BE2C (cell line): ENCODE data around the gene ARRB1.

Experiments used
- DNase-seq: peaks from one replicate; pipeline ENCODE4 v3.0.0-alpha.2; 2020
- H3K27me3 ChIP-seq: fragments of 250-450 bp; sonication (Bioruptor Pico); 2 replicates; pipeline ENCODE4 v1.5.1; 2020; ENCODE audit warnings: mild to moderate bottlenecking
- H3K36me3 ChIP-seq: fragments of 250-450 bp; sonication (Bioruptor Pico); 2 replicates; pipeline ENCODE4 v1.5.1; 2020; ENCODE audit warnings: mild to moderate bottlenecking
- H3K4me1 ChIP-seq: fragments of 250-450 bp; sonication (Bioruptor Pico); 2 replicates; pipeline ENCODE4 v1.5.1; 2020
- H3K4me3 ChIP-seq: 2 replicates; pipeline ENCODE4 v1.5.1; 2011; ENCODE audit warnings: low read depth, low read length
- H3K9me3 ChIP-seq: fragments of 250-450 bp; sonication (Bioruptor Pico); 2 replicates; pipeline ENCODE4 v1.5.1; 2020
- TF ChIP-seq, protein P1 (sequence below): IDR thresholded peaks from 2 replicates; pipeline ENCODE4 v1.5.1; 2012; ENCODE audit warnings: mild to moderate bottlenecking, low read depth, low read length

Gene ARRB1

DNA sequence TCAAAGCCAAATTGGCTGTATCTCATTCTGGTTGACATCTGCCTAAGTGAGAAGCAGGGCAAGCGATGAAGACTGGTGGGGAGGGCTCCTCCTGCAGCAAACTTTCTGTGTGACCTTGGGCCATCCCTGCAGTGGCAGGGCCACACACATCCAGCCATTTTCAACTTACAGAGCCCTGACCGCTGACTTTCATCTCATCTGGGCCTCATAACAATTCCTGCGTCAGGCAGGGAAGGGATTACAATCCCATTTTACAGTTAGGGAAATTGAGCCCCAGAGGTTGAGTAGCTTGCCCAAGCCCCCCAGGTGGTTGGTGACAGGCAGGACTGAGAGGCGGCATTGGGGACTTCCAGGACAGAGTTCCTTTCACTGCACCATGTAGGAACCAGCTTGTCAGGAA is 89.0 kb downstream of the ARRB1 start:
- Histone ChIP-seq H3K9me3 (no peaks in the 10 kb centered on the region), H3K4me1 (no peaks in the 10 kb centered on the region), H3K4me3 (no peak overlapping the region), H3K27me3 (no peaks in the 10 kb centered on the region), H3K36me3 (peaks cover 14% of the 10 kb centered on the region; the same call in 1 of the 2 replicates)
- TF ChIP-seq, protein P1, sequence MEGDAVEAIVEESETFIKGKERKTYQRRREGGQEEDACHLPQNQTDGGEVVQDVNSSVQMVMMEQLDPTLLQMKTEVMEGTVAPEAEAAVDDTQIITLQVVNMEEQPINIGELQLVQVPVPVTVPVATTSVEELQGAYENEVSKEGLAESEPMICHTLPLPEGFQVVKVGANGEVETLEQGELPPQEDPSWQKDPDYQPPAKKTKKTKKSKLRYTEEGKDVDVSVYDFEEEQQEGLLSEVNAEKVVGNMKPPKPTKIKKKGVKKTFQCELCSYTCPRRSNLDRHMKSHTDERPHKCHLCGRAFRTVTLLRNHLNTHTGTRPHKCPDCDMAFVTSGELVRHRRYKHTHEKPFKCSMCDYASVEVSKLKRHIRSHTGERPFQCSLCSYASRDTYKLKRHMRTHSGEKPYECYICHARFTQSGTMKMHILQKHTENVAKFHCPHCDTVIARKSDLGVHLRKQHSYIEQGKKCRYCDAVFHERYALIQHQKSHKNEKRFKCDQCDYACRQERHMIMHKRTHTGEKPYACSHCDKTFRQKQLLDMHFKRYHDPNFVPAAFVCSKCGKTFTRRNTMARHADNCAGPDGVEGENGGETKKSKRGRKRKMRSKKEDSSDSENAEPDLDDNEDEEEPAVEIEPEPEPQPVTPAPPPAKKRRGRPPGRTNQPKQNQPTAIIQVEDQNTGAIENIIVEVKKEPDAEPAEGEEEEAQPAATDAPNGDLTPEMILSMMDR: no peak
- peak; percentile 2 for DNase-seq

DNA sequence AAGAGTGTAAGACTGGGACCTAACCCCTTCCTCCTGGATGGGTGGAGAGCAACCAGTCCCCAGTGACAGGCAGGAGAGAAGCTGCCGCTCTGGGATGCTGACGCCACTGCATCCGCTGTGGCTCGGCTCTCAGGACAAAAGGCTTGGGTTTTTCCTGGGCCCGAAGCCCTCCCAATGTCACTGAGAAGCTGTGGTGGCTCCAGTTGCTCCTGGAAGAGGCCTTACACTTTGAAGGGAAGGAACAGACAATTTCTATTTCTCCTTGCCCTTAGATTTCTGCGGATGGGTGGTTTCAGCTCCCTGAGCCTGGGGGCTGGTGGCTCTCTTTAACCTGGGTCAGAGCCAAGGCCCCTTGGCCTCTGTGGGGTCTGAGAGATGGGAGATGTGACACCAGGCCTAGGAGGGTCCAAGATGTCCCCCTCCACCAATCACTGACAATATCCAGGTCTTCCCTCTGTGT is 89.5 kb downstream of the ARRB1 start:
- DNase-seq: peak; percentile 4
- H3K9me3 ChIP-seq: no peaks in the 10 kb centered on the region
- H3K4me3 ChIP-seq: no peak overlapping the region
- TF ChIP-seq, protein P1: no peak
- H3K27me3 ChIP-seq: no peaks in the 10 kb centered on the region
- H3K36me3 ChIP-seq: peaks cover 11% of the 10 kb centered on the region; the same call in 1 of the 2 replicates
- H3K4me1 ChIP-seq: no peaks in the 10 kb centered on the region

DNA sequence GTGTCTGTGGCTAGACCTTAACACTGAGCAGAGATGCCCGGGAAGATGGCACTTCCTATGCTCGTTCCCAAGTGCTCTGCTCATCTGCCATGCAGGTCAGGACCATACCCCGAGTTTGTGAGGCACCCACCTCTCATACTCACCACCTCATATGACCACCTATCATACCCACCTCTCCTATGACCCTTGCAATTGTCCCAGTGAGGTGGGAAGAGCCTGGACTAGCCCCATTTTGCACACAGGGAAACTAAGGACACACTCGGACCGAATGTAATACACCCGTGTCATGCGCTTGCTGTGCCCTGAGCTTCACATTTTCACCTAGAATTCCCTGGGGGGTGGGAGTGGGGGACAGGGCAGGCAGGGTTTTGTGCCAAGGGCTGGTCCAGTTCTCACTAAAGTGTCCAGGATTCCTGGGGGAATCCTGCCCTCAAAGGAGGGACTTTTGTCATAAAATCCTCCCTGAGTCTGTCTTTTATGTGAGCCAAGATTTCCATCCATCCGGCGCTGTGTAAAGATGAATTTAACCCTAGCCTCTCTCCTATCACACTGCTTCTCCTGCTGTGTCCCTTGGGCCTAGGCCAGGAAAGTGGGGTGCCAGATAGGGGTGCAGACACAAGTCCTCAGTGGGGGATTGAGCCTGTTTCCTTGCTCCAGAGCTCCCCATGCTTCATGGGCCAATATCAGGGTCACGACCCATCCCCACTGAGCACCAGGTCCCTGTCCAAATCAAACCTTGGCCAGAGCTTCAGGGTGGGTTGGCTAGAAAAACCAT is 90.9 kb downstream of the ARRB1 start:
- Histone ChIP-seq H3K9me3 (no peaks in the 10 kb centered on the region), H3K36me3 (0 out of 2 replicates have a peak, but pooled peaks cover under 1% of the 10 kb centered on the region), H3K4me1 (no peaks in the 10 kb centered on the region), H3K27me3 (no peaks in the 10 kb centered on the region), H3K4me3 (no peak overlapping the region)
- TF ChIP-seq, protein P1: no peak
- DNase-seq: peak; percentile 6

DNA sequence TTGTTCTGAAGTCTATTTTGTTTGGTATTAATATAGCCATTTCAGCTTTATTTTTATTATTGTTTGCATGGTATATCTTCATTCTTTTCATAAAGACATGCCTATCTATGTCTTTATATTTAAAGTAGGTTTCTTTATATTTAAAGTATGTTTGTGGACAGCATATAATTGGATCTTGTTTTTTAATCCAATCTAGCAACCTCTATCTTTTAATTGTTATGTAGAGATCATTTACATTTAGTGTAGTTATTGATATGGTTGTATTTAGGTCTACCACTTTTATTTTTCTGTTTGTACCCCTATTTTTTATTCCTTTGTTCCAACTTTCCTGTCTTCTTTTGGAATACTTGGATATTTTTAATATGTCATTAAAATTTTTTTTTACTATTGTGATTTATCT is 97.1 kb downstream of the ARRB1 start:
- no peak for DNase-seq
- TF ChIP-seq, protein P1: no peak

DNA sequence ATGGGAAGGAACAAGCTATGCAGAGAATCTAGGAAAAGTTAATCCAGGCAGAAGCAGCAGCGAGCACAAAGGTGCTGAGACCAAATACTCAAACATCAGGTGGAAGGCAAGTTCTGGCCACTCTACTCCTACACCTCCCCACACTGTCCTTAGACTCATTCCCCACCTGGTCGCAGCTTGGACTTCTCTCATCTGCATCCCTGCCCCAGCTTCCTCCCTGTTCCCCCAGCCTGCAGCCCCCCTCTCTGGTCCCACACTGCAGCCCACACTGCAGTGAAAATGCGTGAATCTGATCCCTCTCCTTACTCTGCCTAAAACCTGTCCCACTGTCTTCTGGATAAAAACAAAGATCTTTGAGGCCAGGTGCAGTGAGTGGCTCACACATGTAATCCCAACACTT is 101.8 kb downstream of the ARRB1 start:
- Histone ChIP-seq H3K4me3 (no peak overlapping the region), H3K27me3 (no peaks in the 10 kb centered on the region), H3K36me3 (no peaks in the 10 kb centered on the region), H3K4me1 (peaks cover 12% of the 10 kb centered on the region), H3K9me3 (no peaks in the 10 kb centered on the region)
- DNase-seq: peak; percentile 0
- TF ChIP-seq, protein P1: no peak

More for the DNA sequence above, 97.1 kb downstream of the ARRB1 start:
- Histone ChIP-seq H3K4me1 (no peaks in the 10 kb centered on the region), H3K27me3 (no peaks in the 10 kb centered on the region), H3K9me3 (no peaks in the 10 kb centered on the region), H3K4me3 (no peak overlapping the region), H3K36me3 (no peaks in the 10 kb centered on the region)

DNA sequence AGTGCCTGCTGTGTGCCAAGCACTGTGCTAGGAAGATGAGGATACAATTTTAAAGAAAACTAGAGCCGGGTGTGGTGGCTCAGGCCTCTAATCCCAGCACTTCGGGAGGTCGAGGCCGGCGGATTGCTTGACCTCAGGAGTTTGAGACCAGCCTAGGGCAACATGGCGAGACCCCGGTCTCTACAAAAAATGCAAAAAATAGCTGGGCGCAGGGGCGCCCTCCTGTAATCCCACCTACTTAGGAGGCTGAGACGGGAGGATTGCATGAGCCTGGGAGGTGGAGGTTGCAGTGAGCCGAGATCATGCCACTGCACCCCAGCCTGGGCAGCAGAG is 102.6 kb downstream of the ARRB1 start:
- TF ChIP-seq, protein P1: no peak
- DNase-seq: no peak
- no peaks in the 10 kb centered on the region for H3K27me3 ChIP-seq

More for the DNA sequence above, 102.6 kb downstream of the ARRB1 start:
- Histone ChIP-seq H3K4me1 (peaks cover 12% of the 10 kb centered on the region), H3K4me3 (no peak overlapping the region), H3K36me3 (no peaks in the 10 kb centered on the region), H3K9me3 (no peaks in the 10 kb centered on the region)
